GM23248 (cell line): Measurements from ENCODE around the gene IGSF22. TPM values are rescaled to one million over a fixed set of nuclear protein-coding genes. Genes with fewer than 3 reads are reported as not detected.

Experiments
- DNase-seq: peaks from one replicate; pipeline ENCODE4 v3.0.0-alpha.2; 2015
- H2AFZ ChIP-seq: fragments of 200-600 bp; sonication (generic); 2 replicates; pipeline ENCODE4 v1.6.1; 2016; ENCODE audit warnings: antibody characterized with exemption
- H3F3A ChIP-seq: fragments of 200-600 bp; sonication (generic); 2 replicates; pipeline ENCODE4 v1.6.1; 2016; ENCODE audit warnings: mild to moderate bottlenecking, antibody characterized with exemption, mixed run types; ENCODE audit not compliant: insufficient read depth
- H3K27ac ChIP-seq: fragments of 200-600 bp; sonication (generic); 2 replicates; pipeline ENCODE4 v1.5.1; 2016; ENCODE audit warnings: mild to moderate bottlenecking
- H3K27me3 ChIP-seq: fragments of 200-600 bp; sonication (generic); replicated peaks from 2 replicates; pipeline ENCODE4 v1.6.1; 2016; ENCODE audit warnings: mild to moderate bottlenecking; ENCODE audit not compliant: insufficient read depth
- H3K36me3 ChIP-seq: fragments of 200-600 bp; sonication (generic); 2 replicates; pipeline ENCODE4 v1.6.1; 2016; ENCODE audit warnings: low read depth, mild to moderate bottlenecking
- H3K4me1 ChIP-seq: fragments of 200-600 bp; sonication (generic); 2 replicates; pipeline ENCODE4 v1.6.1; 2016; ENCODE audit warnings: mild to moderate bottlenecking; ENCODE audit not compliant: insufficient read depth
- H3K4me2 ChIP-seq: fragments of 200-600 bp; sonication (generic); one replicate; pipeline ENCODE4 v1.6.1; 2016; ENCODE audit warnings: mild to moderate bottlenecking; ENCODE audit not compliant: unreplicated experiment
- H3K4me3 ChIP-seq: fragments of 200-600 bp; sonication (generic); 2 replicates; pipeline ENCODE4 v1.5.1; 2016; ENCODE audit warnings: mild to moderate bottlenecking
- H3K79me2 ChIP-seq: fragments of 200-600 bp; sonication (generic); 2 replicates; pipeline ENCODE4 v1.6.1; 2016; ENCODE audit warnings: mild to moderate bottlenecking; ENCODE audit not compliant: insufficient read depth
- H3K9ac ChIP-seq: fragments of 200-600 bp; sonication (generic); 2 replicates; pipeline ENCODE4 v1.6.1; 2016; ENCODE audit warnings: mild to moderate bottlenecking
- H3K9me2 ChIP-seq: fragments of 200-600 bp; sonication (generic); 2 replicates; pipeline ENCODE4 v1.6.1; 2016; ENCODE audit warnings: mixed run types, mild to moderate bottlenecking, moderate library complexity; ENCODE audit not compliant: insufficient read depth
- H3K9me3 ChIP-seq: fragments of 200-600 bp; sonication (generic); one replicate; pipeline ENCODE4 v1.6.1; 2017; ENCODE audit warnings: low read depth
- H4K20me1 ChIP-seq: fragments of 200-600 bp; sonication (generic); 2 replicates; pipeline ENCODE4 v1.6.0; 2016; ENCODE audit not compliant: insufficient read depth
- EZH2 ChIP-seq: fragments of 200-600 bp; sonication (generic); IDR thresholded peaks from 2 replicates; pipeline ENCODE4 v1.6.1; 2018; ENCODE audit warnings: antibody characterized with exemption, mild to moderate bottlenecking; ENCODE audit not compliant: insufficient read depth, poor library complexity, severe bottlenecking
- EZH2phosphoT487 ChIP-seq: fragments of 200-600 bp; sonication (generic); IDR thresholded peaks from 2 replicates; pipeline ENCODE4 v1.6.1; 2018; ENCODE audit warnings: antibody characterized with exemption, moderate library complexity, mild to moderate bottlenecking, low read depth; ENCODE audit not compliant: insufficient read depth
- WGBS, 2 experiments: methylation state at CpG; one replicate each; pipeline ENCODE4 v1.1.6; 2015 to 2017; ENCODE audit warnings: low lambda C conversion rate in 2 of 2, low coverage in 1 of 2; ENCODE audit errors: missing lambda C conversion rate in 2 of 2; 5-methylcytosine and 5-hydroxymethylcytosine counted together
- in situ Hi-C: fragments of 300-500 bp; cut with MboI; formaldehyde crosslinking; loops from 2 replicates; pipeline ENCODE4 v1.15.0; 2020
- polyA plus RNA-seq: library from polyadenylated mRNA; unstranded; fragments of >200 nt; fragmentation: Nextera tagmentation; extraction: Ambion mirVana; gene quantifications from 2 replicates; pipeline ENCODE4 v1.2.1, GENCODE V29; 2016
- total RNA-seq: library from RNA; depleted of rRNA; stranded (reverse); fragments of >200 nt; shearing (Covaris generic); gene quantifications from 2 replicates; pipeline ENCODE4 v1.2.3, GENCODE V29; 2014; rRNA removed

IGSF22 gene
- total and polyA plus RNA-seq, 2 experiments from 2014 or later: not detected

- H3F3A ChIP-seq: no peaks in the 10 kb centered on the region
- H3K4me1 ChIP-seq: no peaks in the 10 kb centered on the region
- H3K79me2 ChIP-seq: no peaks in the 10 kb centered on the region
- no peak overlapping the region for H3K9ac ChIP-seq
- H2AFZ ChIP-seq: no peak overlapping the region
- in situ Hi-C loops: no loop called here
- no peak overlapping the region for H3K4me2 ChIP-seq
- H4K20me1 ChIP-seq: no peaks in the 10 kb centered on the region
- TF ChIP-seq EZH2 (no peak), EZH2phosphoT487 (no peak)
- H3K4me3 ChIP-seq: no peak overlapping the region
- H3K27me3 ChIP-seq: peaks cover 7% of the 10 kb centered on the region
- no peak overlapping the region for H3K27ac ChIP-seq
- no peaks in the 10 kb centered on the region for H3K9me2 ChIP-seq
- H3K36me3 ChIP-seq: no peaks in the 10 kb centered on the region
- H3K9me3 ChIP-seq: no peaks in the 10 kb centered on the region
- DNase-seq: no peak
- 61 to 67% methylated on average over 5 of the region's 5 CpGs for WGBS, 2 experiments
These were observed 68.3 kb downstream of the IGSF22 start for GRCh38 chr11:18657673-18658072.

Other genes with a start within 250 kb of the IGSF22 start
- gene TSG101, start 199.2 kb downstream of the IGSF22 start, total RNA-seq: 125 and 136 TPM in 2 replicates
- 131 and 138 TPM in 2 replicates for gene TSG101, start 199.2 kb downstream of the IGSF22 start, polyA plus RNA-seq
- gene UEVLD, start 137.5 kb downstream of the IGSF22 start, total RNA-seq: 38.8 and 42.0 TPM in 2 replicates
- 20.9 and 21.9 TPM in 2 replicates for gene UEVLD, start 137.5 kb downstream of the IGSF22 start, polyA plus RNA-seq
- gene MISFA, start 126.4 kb downstream of the IGSF22 start, total RNA-seq: not detected in 2 replicates
- 1.8 and 2.1 TPM in 2 replicates for gene MISFA, start 126.4 kb downstream of the IGSF22 start, polyA plus RNA-seq
- gene SPTY2D1, start 91.8 kb downstream of the IGSF22 start, total RNA-seq: 15.4 and 18.7 TPM in 2 replicates
- gene SPTY2D1, start 91.8 kb downstream of the IGSF22 start, polyA plus RNA-seq: 12.3 TPM in 2 replicates
- gene TMEM86A, start 27.4 kb downstream of the IGSF22 start, total RNA-seq: under 0.01 and 0.32 TPM in 2 replicates
- gene TMEM86A, start 27.4 kb downstream of the IGSF22 start, polyA plus RNA-seq: 0.38 and 1.0 TPM in 2 replicates
- gene PTPN5, start 65.6 kb upstream of the IGSF22 start, total RNA-seq: not detected in 2 replicates
- gene PTPN5, start 65.6 kb upstream of the IGSF22 start, polyA plus RNA-seq: not detected in 2 replicates
- not detected in 2 replicates for gene MRGPRX1, start 213.2 kb upstream of the IGSF22 start, total RNA-seq
- not detected in 2 replicates for gene MRGPRX1, start 213.2 kb upstream of the IGSF22 start, polyA plus RNA-seq